Osteoblast (primary cell): Measurements from ENCODE around the gene FAAH2. TPM values are rescaled to one million over a fixed set of nuclear protein-coding genes. Genes with fewer than 3 reads are reported as not detected.

Experiments used
- DNase-seq: peaks from one replicate; pipeline ENCODE4 v3.0.0; 2011; ENCODE audit warnings: low spot score, mixed read lengths; ENCODE audit not compliant: insufficient read length; ENCODE audit errors: missing footprints
- H2AFZ ChIP-seq: 2 replicates; pipeline ENCODE4 v1.6.0; 2011; ENCODE audit warnings: mild to moderate bottlenecking, low read length
- H3K27ac ChIP-seq: 2 replicates; pipeline ENCODE4 v1.5.1; 2011; ENCODE audit warnings: mild to moderate bottlenecking, low read depth, low read length, moderate library complexity
- H3K27me3 ChIP-seq: 2 replicates; pipeline ENCODE4 v1.6.0; 2012; ENCODE audit warnings: mild to moderate bottlenecking, control low read depth, inconsistent platforms, low read length, moderate library complexity; ENCODE audit not compliant: insufficient read depth
- H3K36me3 ChIP-seq: 2 replicates; pipeline ENCODE4 v1.5.1; 2011; ENCODE audit warnings: mild to moderate bottlenecking, low read length, control low read depth, moderate library complexity; ENCODE audit not compliant: insufficient read depth
- H3K4me1 ChIP-seq: 2 replicates; pipeline ENCODE4 v1.5.1; 2011; ENCODE audit warnings: mild to moderate bottlenecking, low read length, control low read depth, moderate library complexity; ENCODE audit not compliant: insufficient read depth
- H3K4me2 ChIP-seq: 2 replicates; pipeline ENCODE4 v1.6.0; 2011; ENCODE audit warnings: mild to moderate bottlenecking, low read length; ENCODE audit not compliant: insufficient read depth
- H3K4me3 ChIP-seq: fragments of 200-600 bp; sonication (generic); 3 replicates; pipeline ENCODE4 v1.5.1; 2012; ENCODE audit warnings: mild to moderate bottlenecking, low read length, inconsistent platforms; ENCODE audit not compliant: insufficient read depth
- H3K79me2 ChIP-seq: 2 replicates; pipeline ENCODE4 v1.6.0; 2012; ENCODE audit warnings: mild to moderate bottlenecking, low read length, control low read depth, inconsistent platforms; ENCODE audit not compliant: insufficient read depth
- H3K9me3 ChIP-seq: 2 replicates; pipeline ENCODE4 v1.5.1; 2011; ENCODE audit warnings: low read depth, low read length, control low read depth
- H4K20me1 ChIP-seq: 2 replicates; pipeline ENCODE4 v1.6.0; 2012; ENCODE audit warnings: mild to moderate bottlenecking, low read length, control low read depth; ENCODE audit not compliant: insufficient read depth
- total RNA-seq: library from RNA; depleted of rRNA; stranded (reverse); fragments of >200 nt; gene quantifications from 2 replicates; pipeline ENCODE4 v1.2.3, GENCODE V29; 2012
- TF ChIP-seq, protein P1 (sequence below): IDR thresholded peaks from 2 replicates; pipeline ENCODE4 v1.5.1; 2011; ENCODE audit warnings: mild to moderate bottlenecking, low read depth, low read length, moderate library complexity; ENCODE audit errors: extremely low read depth

Gene FAAH2
- total RNA-seq, 1 donor = not detected

DNA sequence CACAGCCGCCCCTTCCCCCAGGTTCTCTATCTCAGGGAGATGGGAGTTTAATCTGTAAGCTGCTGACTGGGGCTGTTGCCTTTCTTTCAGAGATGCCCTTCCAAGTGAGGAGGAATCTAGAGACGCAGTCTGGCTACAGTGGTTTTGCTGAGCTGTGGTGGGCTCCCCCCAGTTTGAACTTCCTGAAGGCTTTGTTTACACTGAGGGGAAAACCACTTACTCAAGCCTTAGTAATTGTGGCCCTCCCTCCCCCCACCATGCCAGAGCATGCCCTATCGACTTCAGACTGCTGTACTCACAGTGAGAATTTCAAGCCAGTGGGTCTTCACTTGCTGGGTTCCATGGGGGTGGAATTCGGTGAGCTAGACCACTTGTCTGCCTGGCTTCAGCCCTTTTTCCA is 131.3 kb downstream of the FAAH2 start:
- no peaks in the 10 kb centered on the region for H3K4me1 ChIP-seq
- no peak for DNase-seq

GRCh38 chrX:57422289-57422688 is 135.8 kb downstream of the FAAH2 start:
- Histone ChIP-seq H3K27ac (no peak overlapping the region), H3K36me3 (no peaks in the 10 kb centered on the region), H3K4me1 (no peaks in the 10 kb centered on the region), H3K4me3 (no peak overlapping the region), H2AFZ (no peak overlapping the region), H3K4me2 (no peak overlapping the region), H3K79me2 (no peaks in the 10 kb centered on the region), H3K9me3 (no peaks in the 10 kb centered on the region), H3K27me3 (no peaks in the 10 kb centered on the region), H4K20me1 (no peaks in the 10 kb centered on the region)
- no peak for DNase-seq
- TF ChIP-seq, protein P1, sequence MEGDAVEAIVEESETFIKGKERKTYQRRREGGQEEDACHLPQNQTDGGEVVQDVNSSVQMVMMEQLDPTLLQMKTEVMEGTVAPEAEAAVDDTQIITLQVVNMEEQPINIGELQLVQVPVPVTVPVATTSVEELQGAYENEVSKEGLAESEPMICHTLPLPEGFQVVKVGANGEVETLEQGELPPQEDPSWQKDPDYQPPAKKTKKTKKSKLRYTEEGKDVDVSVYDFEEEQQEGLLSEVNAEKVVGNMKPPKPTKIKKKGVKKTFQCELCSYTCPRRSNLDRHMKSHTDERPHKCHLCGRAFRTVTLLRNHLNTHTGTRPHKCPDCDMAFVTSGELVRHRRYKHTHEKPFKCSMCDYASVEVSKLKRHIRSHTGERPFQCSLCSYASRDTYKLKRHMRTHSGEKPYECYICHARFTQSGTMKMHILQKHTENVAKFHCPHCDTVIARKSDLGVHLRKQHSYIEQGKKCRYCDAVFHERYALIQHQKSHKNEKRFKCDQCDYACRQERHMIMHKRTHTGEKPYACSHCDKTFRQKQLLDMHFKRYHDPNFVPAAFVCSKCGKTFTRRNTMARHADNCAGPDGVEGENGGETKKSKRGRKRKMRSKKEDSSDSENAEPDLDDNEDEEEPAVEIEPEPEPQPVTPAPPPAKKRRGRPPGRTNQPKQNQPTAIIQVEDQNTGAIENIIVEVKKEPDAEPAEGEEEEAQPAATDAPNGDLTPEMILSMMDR = no peak

More for the DNA sequence above, 131.3 kb downstream of the FAAH2 start:
- Histone ChIP-seq H3K4me2 (no peak overlapping the region), H3K36me3 (no peaks in the 10 kb centered on the region), H3K27me3 (no peaks in the 10 kb centered on the region), H3K9me3 (no peaks in the 10 kb centered on the region), H3K4me3 (no peak overlapping the region), H3K79me2 (no peaks in the 10 kb centered on the region), H3K27ac (no peak overlapping the region), H4K20me1 (no peaks in the 10 kb centered on the region), H2AFZ (no peak overlapping the region)
- TF ChIP-seq, protein P1 = no peak

GRCh38 chrX:57422790-57423189 is 136.3 kb downstream of the FAAH2 start:
- Histone ChIP-seq H2AFZ (no peak overlapping the region), H3K4me3 (no peak overlapping the region), H4K20me1 (no peaks in the 10 kb centered on the region), H3K79me2 (no peaks in the 10 kb centered on the region), H3K27ac (no peak overlapping the region), H3K9me3 (no peaks in the 10 kb centered on the region), H3K4me1 (no peaks in the 10 kb centered on the region), H3K4me2 (no peak overlapping the region), H3K27me3 (no peaks in the 10 kb centered on the region), H3K36me3 (no peaks in the 10 kb centered on the region)
- no peak for DNase-seq
- TF ChIP-seq, protein P1 = no peak

- no peak overlapping the region for H2AFZ ChIP-seq
- H4K20me1 ChIP-seq = no peaks in the 10 kb centered on the region
- no peak overlapping the region for H3K4me3 ChIP-seq
- peak; percentile 4 for DNase-seq
- no peaks in the 10 kb centered on the region for H3K36me3 ChIP-seq
- H3K9me3 ChIP-seq = no peaks in the 10 kb centered on the region
- TF ChIP-seq, protein P1 = no peak
- no peaks in the 10 kb centered on the region for H3K79me2 ChIP-seq
- H3K4me2 ChIP-seq = no peak overlapping the region
- no peaks in the 10 kb centered on the region for H3K4me1 ChIP-seq
- H3K27me3 ChIP-seq = no peaks in the 10 kb centered on the region
- H3K27ac ChIP-seq = no peak overlapping the region
Measured at GRCh38 chrX:57445076-57445475, 158.6 kb downstream of the FAAH2 start.
